ENCODE results near the gene PRSS1.

Gene PRSS1

GRCh38 chr7:142795339-142795863, 46.1 kb downstream of the PRSS1 start:
- DNase-seq: no peak

GRCh38 chr7:142796001-142796500, 46.8 kb downstream of the PRSS1 start:
- no peak for DNase-seq

- DNase-seq: no peak
These were observed 47.5 kb downstream of the PRSS1 start for GRCh38 chr7:142796501-142797390.

GRCh38 chr7:142797391-142798377, 48.4 kb downstream of the PRSS1 start:
- no peak for DNase-seq

- no peak for DNase-seq
These were observed 49.5 kb downstream of the PRSS1 start for GRCh38 chr7:142798451-142799436.

- no peak for DNase-seq
These were observed 50.2 kb downstream of the PRSS1 start for GRCh38 chr7:142799437-142799835.

- no peak for DNase-seq
These were observed 50.8 kb downstream of the PRSS1 start for GRCh38 chr7:142800088-142800487.

GRCh38 chr7:142800699-142801260, 51.5 kb downstream of the PRSS1 start:
- no peak for DNase-seq

- DNase-seq: no peak
These were observed 52.5 kb downstream of the PRSS1 start for GRCh38 chr7:142801601-142802295.

GRCh38 chr7:142802301-142802700, 53.0 kb downstream of the PRSS1 start:
- no peak for DNase-seq

Data from DMS53 (cell line).